HepG2 (cell line): ENCODE data around the gene SPRYD4.

Source experiments
- GLMP ChIP-seq: sonication (generic); formaldehyde crosslinking; IDR thresholded peaks from 2 replicates; pipeline ENCODE4 v1.9.0; 2021; ENCODE audit warnings: missing genetic modification reagents, mild to moderate bottlenecking, borderline replicate concordance
- MEF2D ChIP-seq: sonication (generic); formaldehyde crosslinking; IDR thresholded peaks from 2 replicates; pipeline ENCODE4 v1.5.1; 2020; ENCODE audit warnings: mild to moderate bottlenecking, missing genetic modification reagents
- MEIS2 ChIP-seq: sonication (generic); formaldehyde crosslinking; IDR thresholded peaks from 2 replicates; pipeline ENCODE4 v1.9.0; 2021; ENCODE audit warnings: mild to moderate bottlenecking, missing genetic modification reagents
- THAP11 ChIP-seq: IDR thresholded peaks from 2 replicates; pipeline ENCODE4 v1.6.1; 2016; ENCODE audit warnings: missing biosample characterization, missing genetic modification reagents
- ZNF580 ChIP-seq: IDR thresholded peaks from 2 replicates; pipeline ENCODE4 v1.6.1; 2016; ENCODE audit warnings: low read depth, borderline replicate concordance

GRCh38 chr12:56510786-56511185 lies 42.4 kb downstream of the SPRYD4 start:
- TF ChIP-seq MEF2D (CRISPR knock-in tag) (no peak), THAP11 (CRISPR knock-in tag) (no peak), MEIS2 (CRISPR knock-in tag) (no peak), GLMP (no peak), ZNF580 (CRISPR knock-in tag) (no peak)
